NCI-H2227 (cell line): ENCODE data around the gene NAP1L1.

Experiments
- DNase-seq: peaks from one replicate; lab custom pipeline; 2025; ENCODE audit not compliant: unreplicated experiment; lab: John Stamatoyannopoulos, UW

NAP1L1 gene, protein sequence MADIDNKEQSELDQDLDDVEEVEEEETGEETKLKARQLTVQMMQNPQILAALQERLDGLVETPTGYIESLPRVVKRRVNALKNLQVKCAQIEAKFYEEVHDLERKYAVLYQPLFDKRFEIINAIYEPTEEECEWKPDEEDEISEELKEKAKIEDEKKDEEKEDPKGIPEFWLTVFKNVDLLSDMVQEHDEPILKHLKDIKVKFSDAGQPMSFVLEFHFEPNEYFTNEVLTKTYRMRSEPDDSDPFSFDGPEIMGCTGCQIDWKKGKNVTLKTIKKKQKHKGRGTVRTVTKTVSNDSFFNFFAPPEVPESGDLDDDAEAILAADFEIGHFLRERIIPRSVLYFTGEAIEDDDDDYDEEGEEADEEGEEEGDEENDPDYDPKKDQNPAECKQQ

DNA sequence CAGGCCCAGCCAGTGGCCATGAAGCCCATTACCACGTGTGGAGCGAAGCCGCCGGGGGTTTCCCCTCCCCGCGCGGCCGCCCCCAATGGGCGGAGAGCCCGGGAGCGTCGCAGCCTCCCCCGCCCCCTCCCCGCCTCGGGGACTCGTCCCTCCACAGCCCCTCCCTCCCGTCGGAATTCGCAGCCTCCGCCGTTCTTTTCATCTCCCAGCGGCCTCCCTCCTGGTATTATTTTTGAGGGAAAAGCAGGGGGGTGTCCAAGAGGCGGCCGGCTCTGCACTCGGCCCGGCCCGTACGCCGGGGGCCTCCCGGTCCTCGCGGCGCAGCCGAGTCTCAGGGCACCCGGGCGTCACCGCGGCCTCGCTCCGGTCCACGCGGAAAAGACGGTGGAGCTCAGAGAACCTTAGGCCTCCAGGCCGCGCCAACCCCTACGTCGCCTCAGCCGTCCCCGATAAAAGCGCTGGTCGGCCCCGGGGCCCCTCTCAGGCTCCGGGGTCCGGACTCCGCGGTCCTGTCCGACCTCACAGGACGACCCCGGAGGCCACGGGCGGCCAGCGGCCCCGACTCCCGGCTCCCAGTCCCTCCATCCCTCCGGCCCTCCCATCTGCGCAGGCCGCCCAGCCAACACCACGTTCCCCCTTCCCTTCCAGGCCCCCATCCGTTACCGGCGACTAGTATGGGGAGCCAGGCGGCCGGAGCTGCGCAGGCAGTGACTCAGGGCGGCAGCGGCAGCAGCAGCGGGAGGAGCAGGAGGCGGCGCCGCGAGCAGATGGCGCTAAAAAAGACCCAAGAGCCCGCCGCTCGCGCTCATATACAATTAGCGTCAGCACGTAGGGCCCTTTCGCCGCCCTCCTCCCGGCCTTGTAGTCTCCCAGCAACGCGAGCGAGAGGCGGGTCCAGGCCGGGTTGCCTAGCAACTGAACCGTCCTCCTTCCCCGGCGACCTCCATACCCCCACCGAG is at the start of gene NAP1L1:
Gene NAP1L1 (minus strand): TSS at position 782 of the 959 bp plus-strand sequence. CDS start 10,466 bp downstream, outside the sequence.
- peak; percentile 99 for DNase-seq

DNA sequence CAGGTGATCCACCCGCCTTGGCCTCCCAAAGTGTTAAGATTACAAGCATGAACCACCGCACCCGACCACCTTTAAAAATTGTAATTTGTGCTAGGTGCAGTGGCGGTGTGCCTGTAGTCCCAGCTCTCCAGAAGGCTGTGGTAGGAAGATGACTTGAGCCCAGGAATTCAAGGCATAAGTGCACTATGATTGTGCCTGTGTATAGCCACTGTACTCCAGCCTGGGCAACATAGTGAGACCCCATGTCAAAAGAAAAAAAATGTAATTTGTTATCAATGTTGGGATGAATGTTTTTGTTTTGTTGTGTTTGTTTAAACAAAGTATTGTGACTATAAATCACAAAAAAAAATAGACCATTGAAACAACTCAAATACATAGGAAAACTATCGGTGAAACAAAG is 43.1 kb upstream of the NAP1L1 start:
- DNase-seq: no peak

DNA sequence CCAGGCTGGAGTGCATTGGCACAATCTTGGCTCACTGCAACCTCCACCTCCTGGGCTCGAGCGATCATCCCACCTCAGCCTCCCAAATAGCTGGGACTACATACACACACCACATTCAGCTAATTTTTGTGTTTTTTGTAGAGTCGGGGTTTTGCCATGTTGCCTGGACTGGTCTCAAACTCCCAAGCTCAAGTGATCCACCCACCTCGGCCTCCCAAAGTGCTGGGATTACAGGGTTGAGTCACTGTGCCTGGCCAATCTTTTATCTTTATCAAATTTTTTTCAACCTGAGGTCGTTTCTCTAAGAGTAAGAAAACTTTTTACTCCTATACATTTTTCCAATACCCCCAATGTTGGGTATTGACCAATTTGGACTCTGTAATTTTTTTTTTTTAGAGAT is 40.0 kb upstream of the NAP1L1 start:
- no peak for DNase-seq

DNA sequence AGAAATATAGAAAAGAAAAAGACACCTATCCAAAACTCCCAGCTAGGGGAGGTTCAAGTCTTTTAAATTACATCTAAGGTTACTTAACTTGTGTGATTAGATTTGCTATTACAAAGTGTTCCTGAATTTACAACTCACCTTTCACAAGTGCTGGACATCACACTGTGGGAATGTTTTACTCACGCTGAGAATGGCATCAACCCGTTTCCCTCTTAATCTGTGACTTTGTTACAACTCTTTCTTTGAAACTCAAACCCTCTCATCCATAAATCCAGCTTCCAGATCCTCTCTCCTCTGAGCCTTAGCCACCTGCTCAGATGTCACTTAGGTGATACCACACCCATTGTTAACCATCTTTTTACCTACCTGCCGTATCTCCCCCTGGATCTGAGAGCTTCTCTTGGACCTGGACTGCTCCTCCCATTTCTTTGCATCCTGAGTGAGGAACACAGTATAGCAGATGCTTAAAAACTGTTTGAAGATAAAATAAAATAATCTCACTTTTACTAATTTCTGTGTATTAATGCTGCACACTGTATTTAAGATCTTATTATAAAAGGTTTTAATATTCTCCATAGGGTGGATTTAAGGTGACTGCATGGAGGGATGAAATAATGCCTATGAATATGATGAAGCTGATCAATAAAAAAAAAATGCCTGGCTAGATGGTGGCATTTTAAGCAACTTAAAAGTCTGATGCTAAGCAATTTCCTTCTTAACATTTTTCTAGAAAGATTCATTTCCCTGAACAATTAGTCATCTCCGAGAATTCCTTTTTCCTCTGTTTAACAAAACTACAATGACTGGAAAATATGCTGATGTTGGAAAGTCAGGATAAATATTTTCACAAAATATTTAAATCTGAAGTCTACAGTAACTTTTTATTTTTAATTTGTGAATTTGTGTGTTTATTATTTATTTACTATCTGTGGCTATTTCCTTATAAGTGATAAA is 39.1 kb upstream of the NAP1L1 start:
- DNase-seq: no peak

DNA sequence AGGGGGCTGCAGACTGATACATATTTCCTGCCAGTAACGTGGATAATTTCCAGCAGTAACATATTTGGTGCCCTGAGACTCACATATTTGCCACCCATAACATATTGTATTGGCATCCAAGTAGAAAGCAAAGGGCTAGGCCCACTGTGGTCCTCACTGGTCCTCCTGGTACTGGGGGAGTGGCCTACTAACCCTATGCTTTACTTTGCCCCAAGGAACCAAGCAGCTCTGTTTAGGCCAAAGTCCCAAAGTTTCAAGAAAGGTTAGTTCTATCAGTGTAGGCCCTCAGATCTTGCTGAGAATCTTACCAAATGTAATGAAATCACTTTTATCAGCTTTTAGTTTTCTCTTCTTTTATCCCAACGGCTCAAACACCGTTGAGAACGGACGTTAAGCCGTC is 35.4 kb upstream of the NAP1L1 start:
- no peak for DNase-seq

DNA sequence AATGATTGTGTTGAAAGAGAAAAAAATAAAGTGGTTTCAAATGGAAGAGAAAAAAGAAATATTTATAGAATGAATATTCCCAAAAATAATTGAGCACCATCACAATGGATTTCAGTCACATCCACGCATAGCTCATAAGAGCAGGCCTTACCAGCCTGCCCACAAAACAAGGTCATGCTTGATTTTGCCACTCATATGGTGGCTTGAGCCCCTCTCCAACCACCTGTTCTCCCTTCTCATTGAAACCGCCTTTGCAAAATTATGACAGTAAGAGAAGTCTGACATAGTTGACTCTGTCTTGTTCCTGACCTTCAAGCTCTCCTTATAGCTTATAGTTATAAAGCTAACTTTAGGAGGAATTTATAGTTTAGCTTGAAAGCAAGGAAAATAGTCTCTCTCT is 33.3 kb upstream of the NAP1L1 start:
- DNase-seq: no peak

DNA sequence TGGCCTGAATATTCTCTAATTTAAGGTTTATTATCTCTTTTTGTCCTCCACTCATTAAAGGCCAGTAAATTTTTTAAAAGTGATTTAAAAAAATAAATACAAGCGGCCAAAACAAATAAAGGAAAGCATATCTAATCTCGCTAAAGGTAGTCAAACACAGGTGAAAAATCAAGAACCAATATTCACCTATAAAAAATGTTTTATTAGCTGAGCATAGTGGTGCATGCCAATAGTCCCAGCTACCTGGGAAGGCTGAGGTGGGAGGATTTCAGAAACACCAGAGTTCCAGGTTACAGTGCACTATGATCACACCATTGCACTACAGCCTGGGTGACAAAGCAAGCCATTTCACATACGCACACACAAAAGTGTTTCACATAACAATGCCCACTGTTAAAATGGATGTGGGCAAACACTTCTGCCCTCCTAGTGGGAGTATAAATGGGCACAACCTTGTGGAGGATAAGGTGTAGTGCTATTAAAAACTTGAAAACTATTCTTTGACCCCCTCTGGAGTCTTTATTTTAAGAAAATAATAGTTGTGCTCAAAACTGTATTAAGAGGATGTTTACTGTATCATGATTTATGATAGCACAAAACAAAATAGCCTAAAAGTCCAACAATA is 32.7 kb upstream of the NAP1L1 start:
- no peak for DNase-seq

DNA sequence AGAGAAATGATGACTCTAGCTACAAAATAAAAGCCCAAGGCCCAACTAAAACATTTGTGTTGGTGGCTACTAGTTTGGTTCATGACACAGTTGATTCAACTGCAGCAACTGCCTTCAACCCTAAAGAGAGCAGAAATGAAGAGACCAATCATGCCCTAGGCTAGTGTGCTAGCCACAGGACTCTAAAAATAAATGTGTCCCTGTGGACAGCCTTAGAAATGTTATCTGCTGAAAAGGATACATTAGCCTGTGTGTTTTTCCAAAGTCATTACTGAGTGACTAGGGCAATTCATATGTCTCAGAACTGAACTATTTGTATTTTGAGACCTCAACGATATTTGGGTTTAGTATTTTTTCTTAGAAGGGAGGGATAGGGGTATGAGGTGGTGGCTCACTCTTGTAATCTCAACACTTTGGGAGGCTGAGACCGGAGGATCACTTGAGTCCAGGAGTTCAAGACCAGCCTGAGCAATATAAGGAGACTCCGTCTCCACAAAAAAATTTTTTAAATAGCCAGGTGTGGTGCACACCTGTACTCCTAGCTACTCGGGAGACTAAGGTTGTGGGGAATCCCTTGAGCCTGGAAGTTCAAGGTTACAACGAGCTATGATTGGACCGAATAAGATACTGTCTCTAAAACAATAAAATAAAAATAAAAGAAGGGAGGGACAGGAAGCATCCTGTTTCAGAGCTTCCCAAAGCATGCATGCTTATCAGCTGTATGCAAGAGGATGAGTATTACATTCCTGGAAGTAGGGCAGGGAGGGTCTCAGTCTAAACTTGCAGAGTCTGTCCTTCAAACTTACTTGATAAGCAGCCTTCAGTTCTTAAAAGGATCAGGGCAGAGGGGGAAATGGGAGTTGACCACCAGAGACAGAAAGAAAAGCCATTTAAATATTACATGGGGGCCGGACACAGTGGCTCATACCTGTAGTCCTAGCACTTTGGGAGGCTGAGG is 29.6 kb upstream of the NAP1L1 start:
- DNase-seq: no peak

DNA sequence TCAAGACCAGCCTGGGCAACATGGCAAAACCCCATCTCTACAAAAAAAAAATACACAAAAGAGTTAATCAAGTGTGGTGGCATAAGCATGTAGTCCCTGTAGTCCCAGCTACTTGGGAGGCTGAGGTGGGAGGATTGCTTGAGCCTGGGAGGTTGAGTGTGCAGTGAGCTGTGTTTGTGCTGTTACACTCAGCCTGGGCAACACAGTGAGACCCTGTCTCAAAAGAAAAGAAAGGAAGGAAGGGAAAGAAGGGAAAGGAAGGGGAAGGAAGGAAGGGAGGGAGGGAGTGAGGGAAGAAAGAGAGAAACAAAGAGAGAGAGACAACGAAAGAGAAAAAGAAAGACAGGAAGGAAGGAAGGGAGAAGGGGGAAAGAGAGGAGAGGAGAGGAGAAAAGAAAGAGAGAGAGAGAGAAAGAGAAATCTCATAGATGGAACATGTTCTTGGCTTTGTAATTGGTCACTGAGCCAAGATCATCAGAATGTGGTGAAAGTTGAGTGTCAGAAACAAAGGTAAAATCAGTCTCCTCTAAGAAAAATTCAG is 26.8 kb upstream of the NAP1L1 start:
- DNase-seq: no peak

DNA sequence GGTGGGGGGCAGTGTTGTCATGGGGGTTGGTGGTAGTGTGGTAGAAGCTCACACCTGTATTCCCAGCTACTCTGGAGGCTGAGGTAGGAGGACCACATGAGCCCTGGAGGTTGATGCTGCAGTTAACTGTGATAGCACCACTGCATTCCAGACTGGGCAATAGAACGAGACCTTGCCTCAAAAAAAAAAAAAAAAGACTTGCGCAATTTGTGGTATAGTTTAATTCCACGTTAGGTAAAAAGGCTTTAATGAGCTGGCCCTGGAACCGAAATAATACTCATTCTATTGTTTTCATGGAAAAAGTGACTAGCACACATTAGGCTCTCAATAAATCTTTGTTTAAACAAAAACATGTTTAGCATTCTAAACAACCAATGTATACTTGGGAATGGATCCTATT is 25.4 kb upstream of the NAP1L1 start:
- DNase-seq: no peak

DNA sequence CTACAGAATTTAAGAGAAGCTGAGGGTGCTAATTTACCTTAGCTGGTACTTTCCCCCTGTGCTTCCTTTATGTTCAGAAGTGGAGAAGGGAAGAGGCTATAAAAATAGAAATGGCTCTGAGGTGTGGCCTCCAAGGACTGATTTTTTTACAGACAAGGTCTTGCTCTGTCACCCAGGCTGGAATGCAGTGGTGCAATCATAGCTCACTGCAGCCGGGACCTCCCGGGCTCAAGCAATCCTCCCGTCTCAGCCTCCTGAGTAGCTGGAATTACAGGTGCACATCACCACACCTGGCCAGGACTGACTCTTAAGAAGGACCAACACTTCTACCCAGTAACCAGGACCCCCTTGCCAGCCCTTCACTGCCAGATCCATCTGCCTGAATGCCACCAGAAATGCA is 23.9 kb upstream of the NAP1L1 start:
- DNase-seq: no peak

DNA sequence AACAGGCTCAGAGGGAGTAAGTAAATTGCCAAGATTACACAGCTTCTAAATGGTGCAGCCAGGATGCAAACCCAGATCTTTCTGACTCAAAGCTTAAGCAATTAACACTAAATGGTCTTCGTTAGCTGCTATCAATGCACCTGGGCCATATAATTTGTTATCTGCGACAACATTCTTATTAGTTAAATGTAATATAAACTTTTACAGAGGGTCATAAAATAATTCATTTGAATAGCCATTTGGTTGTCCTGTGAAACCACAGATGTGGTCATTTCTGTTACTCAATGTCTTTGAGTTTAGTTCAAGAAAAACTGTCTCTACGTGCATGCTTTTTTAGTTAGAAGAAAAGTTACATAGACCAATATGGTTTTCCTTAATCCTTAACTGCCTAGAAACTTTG is 22.1 kb upstream of the NAP1L1 start:
- DNase-seq: no peak

DNA sequence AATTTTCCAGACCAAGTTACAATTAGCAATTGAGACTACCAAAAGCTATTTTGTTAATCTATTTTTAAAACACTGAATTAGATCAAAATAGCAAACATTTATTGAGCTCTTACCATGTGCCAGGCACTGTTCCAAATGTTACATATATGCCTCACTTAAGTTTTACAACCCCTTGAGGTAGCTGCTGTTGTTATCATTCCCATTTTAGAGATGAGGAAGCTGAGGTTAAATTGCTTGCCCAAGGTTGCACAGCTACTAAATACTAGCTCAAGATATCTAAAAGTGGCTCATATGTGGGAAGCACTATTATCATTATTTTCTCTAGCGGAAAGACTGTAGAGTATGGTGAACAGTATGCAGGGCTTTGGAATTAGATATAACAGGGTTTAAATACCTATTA is 19.5 kb upstream of the NAP1L1 start:
- no peak for DNase-seq

DNA sequence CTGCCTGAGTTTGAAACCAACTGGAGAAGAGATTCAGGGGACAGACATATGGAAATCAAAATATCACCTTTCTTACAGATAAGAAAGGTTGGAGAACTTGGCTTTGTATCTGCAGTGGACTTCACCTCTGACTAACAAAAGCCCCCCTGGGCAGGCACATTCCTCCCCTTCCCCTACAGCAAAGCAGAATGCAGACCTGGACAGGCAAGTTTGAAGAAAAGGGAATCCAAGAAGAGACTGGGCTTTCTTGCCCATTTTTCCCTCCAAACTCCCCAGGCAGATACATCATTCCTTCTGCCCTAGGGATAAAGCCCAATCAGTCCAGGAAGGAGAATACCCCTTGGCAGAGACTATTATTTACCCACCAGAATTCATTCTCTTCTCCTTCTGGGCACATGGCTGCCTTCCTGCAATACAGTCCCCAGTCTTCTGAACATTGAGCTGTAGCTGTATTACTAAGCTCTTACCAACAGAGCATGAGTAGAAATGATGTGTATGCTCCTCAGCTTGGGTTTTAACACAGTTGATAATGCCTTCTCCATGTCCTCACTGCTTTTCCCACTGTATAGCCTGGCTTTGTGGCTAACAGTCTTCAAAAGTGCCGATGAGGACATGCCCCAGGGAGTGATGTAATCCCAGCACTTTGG is 17.4 kb upstream of the NAP1L1 start:
- no peak for DNase-seq

DNA sequence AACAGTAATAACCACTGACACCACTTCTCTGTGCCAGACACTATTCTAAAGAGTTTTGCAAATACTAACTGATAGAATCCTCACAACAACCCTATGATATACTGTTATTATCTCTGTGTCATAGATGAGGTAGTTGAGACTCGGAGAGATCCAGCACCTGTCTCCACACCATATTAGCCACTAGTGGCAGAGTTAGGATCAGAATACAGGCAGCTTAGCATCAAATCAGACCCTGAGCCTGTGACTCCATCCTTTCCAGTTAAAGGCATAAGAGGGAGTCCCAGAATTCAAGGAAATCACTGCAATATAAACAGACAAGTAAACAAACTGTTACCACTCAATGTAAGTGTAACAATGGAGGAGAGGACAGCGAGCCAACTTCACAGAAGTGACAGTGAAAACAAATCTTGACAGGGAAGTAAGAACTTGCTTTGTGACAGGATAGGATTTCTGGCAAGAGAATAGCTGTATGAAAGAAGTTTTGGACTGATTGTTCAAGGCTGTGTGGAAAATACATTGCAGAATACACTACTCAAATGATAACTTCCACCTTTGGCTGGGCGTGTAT is 11.7 kb upstream of the NAP1L1 start:
- DNase-seq: no peak

DNA sequence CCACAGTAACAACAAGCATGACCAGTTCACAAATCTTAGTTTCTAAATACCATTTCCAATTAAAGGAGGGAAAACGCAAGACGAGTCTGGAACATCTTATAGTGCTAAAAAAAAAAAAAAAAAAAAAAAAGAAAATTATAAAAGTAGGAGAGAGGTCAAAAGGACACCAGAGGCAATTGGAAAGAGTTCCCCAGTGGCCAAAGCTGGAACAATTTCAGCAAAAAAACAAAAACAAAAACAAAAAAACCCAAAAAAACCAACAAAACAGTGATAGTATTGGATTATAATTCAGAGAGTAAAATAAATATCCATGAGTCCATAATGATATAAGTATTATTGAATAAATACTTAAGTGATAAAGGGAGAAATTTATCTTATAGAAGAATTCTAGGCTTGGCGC is 10.3 kb upstream of the NAP1L1 start:
- DNase-seq: no peak

DNA sequence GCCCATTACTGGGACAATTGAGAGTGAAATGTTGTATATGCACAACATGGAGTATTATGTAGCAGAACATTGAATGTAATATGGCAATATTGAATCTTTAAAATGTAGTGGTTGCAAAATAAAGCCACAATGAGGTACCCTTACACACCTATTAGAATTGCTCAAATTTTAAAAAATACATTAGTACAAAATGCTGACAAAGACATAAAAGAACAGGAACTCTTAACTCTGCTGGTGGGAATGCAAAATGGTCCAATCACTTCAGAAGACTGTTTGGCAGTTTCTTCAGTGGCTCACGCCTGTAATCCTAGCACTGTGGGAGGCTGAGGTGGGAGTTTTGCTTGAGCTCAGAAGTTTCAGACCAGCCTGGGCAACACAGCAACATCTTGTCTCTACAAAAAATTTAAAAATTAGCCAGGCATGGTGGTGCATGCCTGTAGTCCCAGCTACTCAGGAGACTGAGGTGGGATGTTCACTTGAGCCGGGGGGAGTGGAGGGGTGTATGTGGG is 6.8 kb upstream of the NAP1L1 start:
- no peak for DNase-seq

DNA sequence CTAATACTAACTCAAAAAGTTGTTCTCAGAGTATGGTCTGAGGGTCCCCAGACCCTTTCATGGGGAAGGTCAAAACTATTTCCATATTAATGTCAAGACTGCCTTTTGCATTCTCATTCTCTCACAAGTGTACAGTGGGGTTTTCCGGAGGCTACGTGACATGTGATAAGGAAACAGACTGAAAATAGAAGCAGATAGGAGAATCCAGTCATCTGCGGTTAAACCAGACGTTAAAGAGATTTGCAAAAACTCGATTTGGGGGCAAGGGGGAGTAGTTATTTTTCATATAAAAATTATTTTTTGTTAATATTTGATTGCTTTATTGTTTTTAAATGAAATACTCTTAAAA is 1.0 kb upstream of the NAP1L1 start:
- peak; percentile 42 for DNase-seq
